ENCODE data around the gene VASP. TPM values are rescaled to one million over a fixed set of nuclear protein-coding genes. Genes with fewer than 3 reads are reported as not detected.

The VASP gene
- total and polyA plus RNA-seq, 2 donors (not counting 1 experiment from before 2014, with no cell fraction given): 40.3 to 67.9 TPM

DNA sequence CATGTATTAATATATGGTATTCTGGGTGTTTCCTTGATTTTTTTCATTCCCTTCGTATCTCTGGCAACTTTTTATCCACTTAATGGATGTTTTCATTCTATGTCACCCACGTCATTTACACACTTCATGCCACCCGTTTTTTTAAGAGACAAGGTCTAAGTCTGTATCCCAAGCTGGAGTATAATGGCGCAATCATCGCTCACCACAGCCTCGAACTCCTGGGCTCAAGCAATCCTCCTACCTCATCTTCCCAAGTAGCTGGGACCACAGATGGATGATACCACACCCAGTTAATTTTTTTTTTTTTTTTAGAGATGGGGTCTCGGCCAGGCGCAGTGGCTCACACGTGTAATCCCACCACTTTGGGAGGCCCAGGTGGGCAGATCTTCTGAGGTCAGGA is 3.4 kb upstream of the VASP start:
- Histone ChIP-seq H3K4me3 (replicated peaks in 1 of 4; ENCODE audit: control extremely low read depth in 1 of 4, insufficient read depth in 1 of 4, low read depth in 3 of 4, low read length in 4 of 4) (no peak overlapping the region), H3K36me3 (ENCODE audit: control insufficient read depth, insufficient read depth, low read length) (no peaks in the 10 kb centered on the region), H4K20me1 (ENCODE audit: control insufficient read depth, extremely low read depth, insufficient read depth, low read length) (no peaks in the 10 kb centered on the region), H3K27ac (ENCODE audit: insufficient read depth, low read length) (no peak overlapping the region), H3K79me2 (ENCODE audit: control insufficient read depth, insufficient read depth, low read length) (peaks cover 15% of the 10 kb centered on the region), H3K9ac (ENCODE audit: insufficient read depth, low read length) (no peak overlapping the region), H3K27me3 (ENCODE audit: control insufficient read depth, insufficient read depth, low read length) (no peaks in the 10 kb centered on the region), H3K4me1 (ENCODE audit: control insufficient read depth, extremely low read depth, insufficient read depth, low read length) (peaks cover 14% of the 10 kb centered on the region), H2AFZ (ENCODE audit: low read length) (no peak overlapping the region), H3K9me3 (ENCODE audit: control insufficient read depth, insufficient read depth, low read depth, low read length) (no peaks in the 10 kb centered on the region), H3K4me2 (ENCODE audit: extremely low read depth, insufficient read depth, low read length) (no peak overlapping the region)
- TF ChIP-seq, protein P1, sequence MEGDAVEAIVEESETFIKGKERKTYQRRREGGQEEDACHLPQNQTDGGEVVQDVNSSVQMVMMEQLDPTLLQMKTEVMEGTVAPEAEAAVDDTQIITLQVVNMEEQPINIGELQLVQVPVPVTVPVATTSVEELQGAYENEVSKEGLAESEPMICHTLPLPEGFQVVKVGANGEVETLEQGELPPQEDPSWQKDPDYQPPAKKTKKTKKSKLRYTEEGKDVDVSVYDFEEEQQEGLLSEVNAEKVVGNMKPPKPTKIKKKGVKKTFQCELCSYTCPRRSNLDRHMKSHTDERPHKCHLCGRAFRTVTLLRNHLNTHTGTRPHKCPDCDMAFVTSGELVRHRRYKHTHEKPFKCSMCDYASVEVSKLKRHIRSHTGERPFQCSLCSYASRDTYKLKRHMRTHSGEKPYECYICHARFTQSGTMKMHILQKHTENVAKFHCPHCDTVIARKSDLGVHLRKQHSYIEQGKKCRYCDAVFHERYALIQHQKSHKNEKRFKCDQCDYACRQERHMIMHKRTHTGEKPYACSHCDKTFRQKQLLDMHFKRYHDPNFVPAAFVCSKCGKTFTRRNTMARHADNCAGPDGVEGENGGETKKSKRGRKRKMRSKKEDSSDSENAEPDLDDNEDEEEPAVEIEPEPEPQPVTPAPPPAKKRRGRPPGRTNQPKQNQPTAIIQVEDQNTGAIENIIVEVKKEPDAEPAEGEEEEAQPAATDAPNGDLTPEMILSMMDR (conservative IDR thresholded peaks at IDR 0.05 in 1 of 2, IDR thresholded peaks at IDR 0.05 in 1 of 2; ENCODE audit: low read depth in 1 of 2, low read length in 2 of 2): no peak
- no peak for TF ChIP-seq EZH2 (IDR thresholded peaks at IDR 0.05; ENCODE audit: low read length, missing control alignments)
- DNase-seq (ENCODE audit: low read depth in 2 of 2): no peak

- peak in 1 of 2 donors; percentile 48 for DNase-seq (ENCODE audit: low read depth in 2 of 2)
- no peak overlapping the region for H3K4me2 ChIP-seq (ENCODE audit: extremely low read depth, insufficient read depth, low read length)
- peak overlapping the region; percentile 32 for H3K27ac ChIP-seq (ENCODE audit: insufficient read depth, low read length)
Measured at GRCh38 chr19:45505151-45505995, 1.9 kb upstream of the VASP start.

GRCh38 chr19:45505996-45506245 is 1.4 kb upstream of the VASP start:
- Histone ChIP-seq H4K20me1 (ENCODE audit: control insufficient read depth, extremely low read depth, insufficient read depth, low read length) (no peaks in the 10 kb centered on the region), H3K4me2 (ENCODE audit: extremely low read depth, insufficient read depth, low read length) (peak overlapping the region; percentile 85), H3K9me3 (ENCODE audit: control insufficient read depth, insufficient read depth, low read depth, low read length) (no peaks in the 10 kb centered on the region), H3K27ac (ENCODE audit: insufficient read depth, low read length) (peak overlapping the region; percentile 83), H3K4me3 (replicated peaks in 1 of 4; ENCODE audit: control extremely low read depth in 1 of 4, insufficient read depth in 1 of 4, low read depth in 3 of 4, low read length in 4 of 4) (peak overlapping the region; percentile 39 to 96 (median 68)), H3K79me2 (ENCODE audit: control insufficient read depth, insufficient read depth, low read length) (peaks cover 35% of the 10 kb centered on the region), H2AFZ (ENCODE audit: low read length) (peak overlapping the region; percentile 60), H3K27me3 (ENCODE audit: control insufficient read depth, insufficient read depth, low read length) (no peaks in the 10 kb centered on the region), H3K9ac (ENCODE audit: insufficient read depth, low read length) (no peak overlapping the region), H3K36me3 (ENCODE audit: control insufficient read depth, insufficient read depth, low read length) (no peaks in the 10 kb centered on the region), H3K4me1 (ENCODE audit: control insufficient read depth, extremely low read depth, insufficient read depth, low read length) (peaks cover 12% of the 10 kb centered on the region)
- no peak for DNase-seq (ENCODE audit: low read depth in 2 of 2)
- no peak for TF ChIP-seq EZH2 (IDR thresholded peaks at IDR 0.05; ENCODE audit: low read length, missing control alignments)
- TF ChIP-seq, protein P1 (conservative IDR thresholded peaks at IDR 0.05 in 1 of 2, IDR thresholded peaks at IDR 0.05 in 1 of 2; ENCODE audit: low read depth in 1 of 2, low read length in 2 of 2): no peak

More at GRCh38 chr19:45505151-45505995, 1.9 kb upstream of the VASP start:
- H4K20me1 ChIP-seq (ENCODE audit: control insufficient read depth, extremely low read depth, insufficient read depth, low read length): no peaks in the 10 kb centered on the region
- no peak overlapping the region for H2AFZ ChIP-seq (ENCODE audit: low read length)
- peaks cover 12% of the 10 kb centered on the region for H3K4me1 ChIP-seq (ENCODE audit: control insufficient read depth, extremely low read depth, insufficient read depth, low read length)
- H3K36me3 ChIP-seq (ENCODE audit: control insufficient read depth, insufficient read depth, low read length): no peaks in the 10 kb centered on the region
- TF ChIP-seq, protein P1 (conservative IDR thresholded peaks at IDR 0.05 in 1 of 2, IDR thresholded peaks at IDR 0.05 in 1 of 2; ENCODE audit: low read depth in 1 of 2, low read length in 2 of 2): no peak
- no peak for TF ChIP-seq EZH2 (IDR thresholded peaks at IDR 0.05; ENCODE audit: low read length, missing control alignments)
- no peak overlapping the region for H3K9ac ChIP-seq (ENCODE audit: insufficient read depth, low read length)
- no peaks in the 10 kb centered on the region for H3K9me3 ChIP-seq (ENCODE audit: control insufficient read depth, insufficient read depth, low read depth, low read length)
- H3K79me2 ChIP-seq (ENCODE audit: control insufficient read depth, insufficient read depth, low read length): peaks cover 29% of the 10 kb centered on the region
- H3K27me3 ChIP-seq (ENCODE audit: control insufficient read depth, insufficient read depth, low read length): no peaks in the 10 kb centered on the region
- no peak overlapping the region for H3K4me3 ChIP-seq (replicated peaks in 1 of 4; ENCODE audit: control extremely low read depth in 1 of 4, insufficient read depth in 1 of 4, low read depth in 3 of 4, low read length in 4 of 4)

Measured in fibroblast of lung (primary cell).